GM21528 (cell line): ENCODE results near the gene PCNX2.

ENCODE experiments used
- ATAC-seq: cut with Tn5 transposase; IDR thresholded peaks from one replicate; pipeline ENCODE4 v1.9.1; 2021; ENCODE audit warnings: mild to moderate bottlenecking, moderate library complexity; ENCODE audit not compliant: unreplicated experiment, low FRiP score

Gene PCNX2

DNA sequence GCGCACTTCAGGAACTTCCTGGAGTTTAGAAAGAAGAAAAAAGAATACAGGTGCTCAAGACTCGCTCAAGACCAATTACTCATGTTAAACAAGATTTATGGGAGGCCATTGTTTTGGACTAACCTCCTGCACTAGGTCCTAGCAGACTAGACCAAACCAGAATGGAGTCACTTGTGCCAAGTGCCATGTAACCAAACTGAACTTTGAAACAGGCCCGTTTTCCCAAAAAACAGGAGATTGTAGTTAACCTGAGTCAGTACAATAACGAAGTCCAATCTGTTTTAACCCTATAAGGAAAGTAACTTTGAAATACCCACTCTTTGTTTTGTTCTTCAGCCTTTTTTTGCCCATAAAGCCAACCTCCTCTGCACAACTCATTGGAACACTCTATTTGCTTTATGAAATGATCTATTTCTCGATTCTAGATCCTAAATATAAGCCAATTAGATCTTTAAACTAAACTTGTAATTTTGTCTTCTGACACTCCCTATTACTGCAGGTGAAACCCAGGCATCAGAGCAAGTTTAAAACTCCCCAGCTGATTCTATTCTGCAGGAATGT lies 345.8 kb downstream of the PCNX2 start:
- ATAC-seq, result no peak

DNA sequence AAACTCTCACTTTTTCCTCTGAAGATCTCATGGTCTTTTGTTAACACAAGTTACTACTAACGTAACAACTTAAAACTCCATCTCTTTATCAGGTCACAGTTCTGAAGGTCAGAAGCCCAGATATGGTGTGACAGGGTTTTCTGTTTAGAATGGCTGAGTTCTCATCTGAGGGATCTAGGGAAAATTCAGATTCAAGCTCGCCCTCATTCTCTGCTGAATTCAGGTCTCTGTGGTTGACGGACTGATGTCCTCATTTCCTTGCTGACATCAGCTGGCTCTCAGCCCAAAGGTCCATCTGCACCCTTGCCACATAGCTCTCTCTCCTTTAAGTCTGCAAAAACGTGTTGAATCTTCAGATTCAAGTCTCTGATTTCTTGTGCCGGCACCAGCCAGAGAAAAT lies 351.2 kb downstream of the PCNX2 start:
- no peak for ATAC-seq

DNA sequence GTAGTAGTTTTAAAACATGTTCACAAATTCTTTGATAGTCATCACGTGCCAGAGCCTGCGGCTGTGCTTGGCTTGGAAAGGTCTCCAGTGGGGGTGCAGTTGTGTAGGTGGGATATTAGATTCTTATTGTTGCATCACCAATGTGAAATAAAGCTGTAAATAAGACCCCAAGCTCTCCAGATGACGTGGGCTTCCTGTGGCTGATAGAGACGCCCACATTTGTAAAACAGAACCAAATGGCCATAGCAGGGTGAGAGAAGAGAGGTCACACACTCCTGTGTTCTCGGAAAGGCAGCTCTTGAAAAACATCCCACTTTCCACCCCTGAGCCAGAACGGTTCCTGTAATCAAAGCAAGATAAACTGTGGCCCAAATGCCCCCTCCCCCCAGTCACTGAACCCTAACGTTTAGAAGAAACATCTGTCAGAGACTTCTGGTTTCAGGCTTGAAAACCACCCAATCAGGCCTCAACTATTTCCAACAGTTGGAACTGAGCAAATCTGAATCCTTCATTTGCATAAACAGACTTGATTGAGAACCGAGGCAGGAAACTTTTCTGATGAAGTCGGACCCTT lies 351.8 kb downstream of the PCNX2 start:
- no peak for ATAC-seq

DNA sequence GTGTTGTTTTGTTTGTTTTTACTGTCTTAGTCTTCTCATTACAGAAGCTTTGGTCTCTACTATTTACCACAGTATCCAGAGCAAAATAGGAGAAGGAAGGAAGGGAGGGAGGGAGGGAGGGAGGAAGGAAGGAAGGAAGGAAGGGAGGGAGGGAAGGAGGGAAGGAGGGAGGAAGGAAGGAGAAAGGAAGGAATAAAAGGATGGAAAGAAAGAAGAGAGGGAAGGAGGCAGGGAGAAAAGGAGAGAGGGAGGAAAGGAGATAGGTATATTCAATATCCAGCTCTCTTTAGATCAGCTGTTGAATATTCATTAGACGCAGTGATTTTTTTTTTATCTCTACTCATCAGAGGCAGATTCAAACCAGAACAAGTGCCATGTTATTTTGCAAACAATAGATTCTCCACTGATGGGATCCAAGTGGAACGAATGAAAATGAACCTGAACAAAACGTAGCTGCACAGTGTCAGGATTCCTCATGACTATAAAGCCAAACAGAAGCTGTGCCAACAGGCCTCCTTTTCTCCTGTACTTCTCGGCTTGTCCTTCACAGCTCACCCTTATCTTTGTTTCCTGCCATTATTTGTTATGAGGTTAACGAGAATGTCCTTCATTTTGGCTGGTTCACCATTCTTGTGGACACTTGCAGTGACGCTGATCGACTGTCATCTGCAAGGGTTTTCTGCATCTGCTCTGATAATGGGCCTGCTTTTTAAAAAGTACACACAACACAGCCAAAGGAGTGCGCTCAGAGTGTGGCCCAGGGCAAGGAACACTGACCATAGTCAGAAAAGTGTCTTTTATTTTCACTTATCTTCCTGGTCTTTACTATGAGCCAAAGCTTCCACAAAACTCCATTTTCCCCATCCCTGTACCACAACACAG lies 352.9 kb downstream of the PCNX2 start:
- no peak for ATAC-seq

DNA sequence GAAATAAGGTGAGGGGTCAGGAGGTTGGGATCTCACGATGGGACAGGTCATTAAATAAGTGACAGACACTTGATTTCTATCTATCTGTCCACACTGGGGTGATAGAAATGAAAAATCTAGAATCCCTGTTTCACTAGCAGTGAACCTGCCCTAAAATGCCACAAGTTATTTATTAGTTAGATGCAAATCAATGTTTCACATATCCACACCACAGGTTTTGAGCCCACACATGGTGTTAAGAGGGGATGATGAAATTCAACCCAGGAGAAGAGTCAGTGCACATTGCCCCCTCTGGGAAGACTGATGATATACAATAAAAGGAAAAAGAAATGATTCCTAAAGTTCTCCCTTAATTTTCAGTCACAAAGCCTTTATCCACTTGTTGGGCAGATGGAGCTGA lies 355.3 kb downstream of the PCNX2 start:
- no peak for ATAC-seq

DNA sequence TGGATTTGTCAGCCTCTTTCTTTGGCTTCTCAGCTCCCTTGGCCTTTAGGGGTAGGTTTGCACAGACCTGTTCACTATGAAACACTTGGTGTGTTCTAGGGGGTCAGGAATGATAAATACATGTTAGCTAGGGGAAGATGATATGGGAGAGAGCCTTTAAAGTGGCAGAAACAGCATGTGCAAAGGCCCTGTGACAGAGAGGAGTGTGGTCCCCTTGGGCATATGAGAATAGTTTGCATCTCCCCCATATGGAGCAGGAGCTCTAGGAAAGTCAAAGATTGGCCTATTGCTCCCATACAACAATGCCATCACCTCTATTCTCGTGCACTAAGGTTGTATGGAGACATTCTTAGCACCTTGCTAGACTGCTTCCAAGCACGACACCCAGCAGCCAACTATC lies 355.8 kb downstream of the PCNX2 start:
- no peak for ATAC-seq

DNA sequence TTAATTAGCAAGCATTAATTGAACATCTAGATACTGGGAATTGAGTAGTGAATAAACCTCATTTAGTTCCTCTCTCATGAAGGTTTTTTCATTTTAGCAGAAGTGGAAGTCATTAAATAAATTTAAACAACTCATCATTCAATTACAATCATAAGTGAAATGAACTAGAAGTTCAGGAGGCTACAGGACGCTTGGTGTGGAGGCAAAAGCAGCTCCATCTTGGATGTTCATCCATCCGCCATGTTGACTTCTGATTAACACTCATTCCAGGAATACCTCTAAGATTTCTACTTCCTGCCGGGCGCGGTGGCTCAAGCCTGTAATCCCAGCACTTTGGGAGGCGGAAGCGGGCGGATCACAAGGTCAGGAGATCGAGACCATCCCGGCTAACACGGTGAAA lies 356.6 kb downstream of the PCNX2 start:
- no peak for ATAC-seq

DNA sequence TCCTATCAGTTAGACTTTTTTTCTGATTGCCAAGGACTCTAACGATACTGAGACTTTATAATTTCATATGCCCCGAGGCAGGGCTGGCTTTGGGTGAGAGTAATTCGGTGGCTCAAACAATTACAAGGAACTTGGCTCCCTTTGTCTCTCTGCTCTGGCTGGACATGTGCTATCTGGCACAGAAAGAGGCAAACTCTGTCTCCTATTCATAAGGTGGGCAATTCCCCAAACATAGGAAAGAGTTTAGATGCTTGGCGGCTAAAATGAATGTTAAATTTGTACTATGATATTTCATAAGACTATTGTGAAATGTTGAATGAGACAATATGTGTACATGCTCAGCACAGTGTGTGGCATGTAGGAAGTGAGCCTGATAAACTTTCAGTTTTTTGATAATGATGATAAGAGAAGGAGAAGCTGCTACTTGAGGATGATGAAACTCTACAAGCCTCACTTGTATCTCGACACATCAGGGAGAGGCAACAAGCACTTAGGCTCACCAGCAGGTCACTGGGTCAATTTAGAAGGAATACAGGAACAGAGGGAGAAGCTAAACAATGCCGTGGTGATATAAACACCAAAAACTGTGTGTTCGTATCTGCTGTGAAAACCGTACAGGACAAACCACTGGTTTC lies 357.7 kb downstream of the PCNX2 start:
- no peak for ATAC-seq

DNA sequence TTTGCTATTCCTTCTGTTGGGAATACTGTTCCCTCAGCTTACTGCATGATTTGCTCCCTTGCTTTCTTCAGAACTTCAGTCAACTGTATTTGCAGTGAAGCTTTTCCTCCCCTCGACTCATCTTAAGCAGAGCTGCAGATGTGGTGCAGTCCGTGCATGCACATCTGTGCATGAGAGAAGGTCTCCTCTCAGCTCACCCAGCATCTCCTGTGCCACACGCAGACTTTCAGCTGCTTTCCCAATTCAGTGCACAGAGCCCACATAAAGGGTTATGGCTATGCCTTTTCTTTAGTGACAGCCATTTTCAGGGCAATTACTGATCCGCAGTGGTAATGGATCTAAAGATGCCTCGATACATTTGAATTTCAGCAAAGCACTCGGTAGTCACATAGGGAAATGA lies 358.6 kb downstream of the PCNX2 start:
- no peak for ATAC-seq
